GM12873 (cell line): ENCODE data around the gene PRKCQ.

Source experiments
- TF ChIP-seq, protein P1 (sequence below): IDR thresholded peaks from 2 replicates; pipeline ENCODE4 v1.5.1; 2012; ENCODE audit warnings: low read depth, mild to moderate bottlenecking, moderate library complexity, low read length, control low read depth; ENCODE audit not compliant: insufficient read depth; ENCODE audit errors: missing control alignments

Gene PRKCQ

DNA sequence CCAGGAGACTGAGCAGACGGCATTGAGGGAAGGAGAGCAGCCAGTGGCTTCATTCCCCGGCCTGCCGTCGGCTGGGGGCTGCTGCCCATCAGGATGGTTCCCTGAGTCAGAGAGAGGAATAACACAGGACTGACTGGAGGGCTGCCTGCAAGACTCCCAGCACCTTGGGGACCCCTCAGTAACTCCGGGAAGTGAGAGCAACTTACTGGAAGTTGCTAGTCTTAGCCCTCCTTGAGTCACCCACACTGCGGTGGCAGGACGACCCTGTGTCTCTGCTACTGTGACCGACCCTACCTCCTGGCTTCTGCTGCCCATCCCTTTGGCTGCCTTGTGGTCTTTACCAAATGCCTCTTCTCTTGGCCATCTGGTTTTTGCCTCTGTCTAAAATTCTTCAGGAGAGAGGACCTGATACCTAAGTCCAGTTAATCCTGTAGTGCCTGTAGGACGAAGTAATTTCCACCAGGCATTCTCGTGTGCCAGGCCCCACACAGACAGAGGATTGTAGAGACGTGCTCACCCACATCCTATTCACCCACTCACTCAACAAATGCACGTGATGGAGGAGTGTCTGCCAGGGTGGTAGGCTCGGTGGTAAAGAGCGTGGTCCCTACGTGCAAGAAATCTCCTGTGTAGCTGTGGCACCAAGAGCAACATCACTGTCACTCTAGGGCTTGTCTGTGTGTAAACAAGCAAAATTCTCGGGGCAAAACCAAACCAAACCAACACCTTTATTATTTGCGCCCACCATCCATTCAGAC, 156.5 kb downstream of the PRKCQ start:
- TF ChIP-seq, protein P1, sequence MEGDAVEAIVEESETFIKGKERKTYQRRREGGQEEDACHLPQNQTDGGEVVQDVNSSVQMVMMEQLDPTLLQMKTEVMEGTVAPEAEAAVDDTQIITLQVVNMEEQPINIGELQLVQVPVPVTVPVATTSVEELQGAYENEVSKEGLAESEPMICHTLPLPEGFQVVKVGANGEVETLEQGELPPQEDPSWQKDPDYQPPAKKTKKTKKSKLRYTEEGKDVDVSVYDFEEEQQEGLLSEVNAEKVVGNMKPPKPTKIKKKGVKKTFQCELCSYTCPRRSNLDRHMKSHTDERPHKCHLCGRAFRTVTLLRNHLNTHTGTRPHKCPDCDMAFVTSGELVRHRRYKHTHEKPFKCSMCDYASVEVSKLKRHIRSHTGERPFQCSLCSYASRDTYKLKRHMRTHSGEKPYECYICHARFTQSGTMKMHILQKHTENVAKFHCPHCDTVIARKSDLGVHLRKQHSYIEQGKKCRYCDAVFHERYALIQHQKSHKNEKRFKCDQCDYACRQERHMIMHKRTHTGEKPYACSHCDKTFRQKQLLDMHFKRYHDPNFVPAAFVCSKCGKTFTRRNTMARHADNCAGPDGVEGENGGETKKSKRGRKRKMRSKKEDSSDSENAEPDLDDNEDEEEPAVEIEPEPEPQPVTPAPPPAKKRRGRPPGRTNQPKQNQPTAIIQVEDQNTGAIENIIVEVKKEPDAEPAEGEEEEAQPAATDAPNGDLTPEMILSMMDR: no peak

DNA sequence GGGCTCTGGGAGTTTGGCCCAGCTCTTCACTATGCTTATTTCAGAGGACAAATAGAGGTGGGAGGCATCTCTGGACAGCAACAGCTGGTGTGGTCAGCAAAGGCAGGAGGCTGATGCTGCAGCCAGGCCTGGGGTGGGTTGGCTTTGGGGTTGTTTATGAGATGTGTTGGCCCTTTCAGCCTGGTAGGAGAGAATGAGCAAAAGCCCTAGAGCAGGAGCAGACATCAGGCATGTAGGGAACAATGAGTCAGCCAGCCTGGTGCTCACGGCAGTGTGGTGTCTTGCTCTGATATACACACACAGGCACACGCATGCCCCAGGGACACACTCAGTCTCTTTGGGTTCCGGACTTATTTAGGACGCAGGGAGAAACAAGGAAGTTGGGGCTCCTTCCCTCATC, 157.1 kb downstream of the PRKCQ start:
- TF ChIP-seq, protein P1: no peak

DNA sequence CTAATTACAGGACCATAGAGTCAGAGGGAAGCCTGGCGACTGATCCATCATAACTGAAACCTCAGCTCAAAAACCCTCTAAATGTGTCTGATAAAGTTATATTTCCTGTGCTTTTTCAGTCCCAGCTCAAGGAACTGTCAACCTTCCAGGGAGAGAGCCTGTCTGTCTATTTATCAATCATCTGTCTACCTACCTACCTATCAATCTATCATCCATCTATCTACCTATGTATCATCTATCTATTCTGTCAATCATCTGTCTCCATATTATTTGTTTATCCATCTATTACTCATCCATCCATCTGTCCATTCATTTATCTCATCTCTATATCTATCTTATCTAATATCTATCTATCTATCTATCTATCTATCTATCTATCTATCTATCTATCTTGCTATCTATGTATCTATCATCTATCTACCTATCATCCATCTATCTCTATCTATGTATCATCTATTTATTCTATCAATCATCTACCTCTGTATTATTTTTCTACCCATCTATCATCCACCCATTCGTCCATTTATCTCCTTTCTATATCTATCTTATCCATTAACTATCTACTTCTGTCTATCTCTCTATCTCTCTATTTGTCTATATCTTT, 161.4 kb downstream of the PRKCQ start:
- TF ChIP-seq, protein P1: no peak

DNA sequence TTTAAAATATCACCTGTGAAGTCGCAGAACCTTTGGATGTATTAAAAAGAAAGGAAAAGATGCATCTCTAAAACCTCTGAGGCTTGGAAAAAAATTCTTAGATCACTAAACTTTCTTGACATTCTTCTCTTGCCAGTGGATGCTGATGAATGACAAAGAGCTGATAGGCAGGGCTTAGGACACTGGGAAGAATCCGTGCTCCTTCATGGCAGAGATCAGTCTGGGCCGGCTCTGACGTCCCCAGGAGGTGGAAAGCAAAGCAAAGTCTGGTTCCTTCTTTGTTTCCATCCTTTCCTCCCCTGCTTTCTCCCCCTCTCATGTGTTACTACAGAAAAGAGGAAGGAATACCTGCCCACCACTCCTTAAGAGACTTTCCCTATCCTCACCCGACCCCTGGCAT, 161.9 kb downstream of the PRKCQ start:
- TF ChIP-seq, protein P1: no peak

DNA sequence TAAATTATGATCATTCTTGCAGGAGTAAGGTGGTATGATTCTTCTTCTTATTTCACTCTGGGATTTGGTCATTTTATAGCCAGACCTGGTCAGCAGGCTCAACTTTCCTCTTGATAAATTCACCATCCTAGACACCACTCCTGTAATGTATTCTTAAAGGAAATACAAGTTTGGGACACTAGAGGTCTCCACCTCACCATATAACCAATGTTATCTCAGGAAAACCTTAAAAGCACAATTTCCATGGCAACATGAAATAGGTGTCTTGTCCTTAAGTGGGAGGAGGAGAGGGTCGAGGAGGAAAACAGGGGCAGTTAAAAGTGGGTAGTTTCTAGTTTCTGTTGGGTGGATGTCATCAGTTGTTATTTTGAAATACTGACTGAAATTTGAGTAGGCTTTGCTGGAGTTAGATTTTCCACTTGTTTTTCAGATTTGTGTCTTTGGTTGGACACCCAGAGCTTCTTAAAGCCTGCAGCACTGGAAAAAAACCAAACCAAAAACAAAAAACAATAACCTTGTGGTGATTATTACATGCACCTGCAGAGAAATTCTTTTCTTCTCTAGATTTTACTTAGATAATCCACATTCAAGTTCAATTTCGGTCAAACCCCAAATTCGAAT, 163.1 kb downstream of the PRKCQ start:
- TF ChIP-seq, protein P1: peak; percentile 63

DNA sequence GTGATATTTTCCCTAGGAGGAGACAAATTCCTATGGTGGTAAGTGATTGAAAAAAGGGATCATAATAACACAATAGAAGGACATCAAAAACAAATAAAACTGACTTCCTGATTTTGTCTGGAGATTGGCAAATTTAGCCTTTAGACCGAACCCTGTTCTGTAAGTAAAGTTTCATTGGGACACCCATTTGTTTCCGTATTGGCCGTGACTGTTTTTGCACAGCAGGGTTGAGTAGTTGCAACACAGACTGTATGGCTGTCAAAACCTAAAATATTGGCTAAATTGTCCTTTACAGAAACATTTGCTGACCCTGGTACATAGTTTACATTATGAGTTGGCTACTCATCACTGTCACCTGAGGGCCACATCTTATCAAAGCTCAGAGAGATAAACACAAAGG, 168.6 kb downstream of the PRKCQ start:
- TF ChIP-seq, protein P1: no peak

DNA sequence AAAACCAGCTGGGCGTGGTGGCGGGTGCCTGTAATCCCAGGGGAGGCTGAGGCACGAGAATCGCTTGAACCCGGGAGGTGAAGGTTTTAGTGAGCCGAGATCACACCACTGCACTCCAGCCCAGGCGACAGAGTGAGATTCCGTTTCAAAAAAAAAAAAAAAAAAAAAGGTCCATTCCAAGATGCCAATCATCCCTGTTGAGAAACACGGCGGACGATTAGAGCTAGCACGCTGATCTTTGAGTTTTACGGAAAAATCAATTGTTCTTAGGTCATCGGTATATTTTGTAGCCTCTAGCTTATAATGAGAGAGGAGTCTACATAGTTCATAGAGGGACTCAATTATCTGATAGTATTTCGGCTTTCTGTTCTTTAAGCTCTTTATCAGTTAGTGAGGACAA, 169.2 kb downstream of the PRKCQ start:
- TF ChIP-seq, protein P1: no peak
